Esophagus muscularis mucosa (tissue), 4 donors: Measurements from ENCODE around the gene ALDH6A1. TPM values are rescaled to one million over a fixed set of nuclear protein-coding genes. Genes with fewer than 3 reads are reported as not detected.

Experiments
- DNase-seq: peaks from one replicate; pipeline ENCODE4 v3.0.0-alpha.2; 2017; ENCODE audit errors: extremely low spot score
- H3K27ac ChIP-seq, 4 donors: fragments of 200-600 bp; sonication (generic); replicated peaks in 1 of 4; 1 replicate in 3 of 4; 2 replicates in 1 of 4; pipeline ENCODE4 v1.5.1; 2016 to 2019; ENCODE audit warnings: mild to moderate bottlenecking in 1 of 4
- H3K27me3 ChIP-seq, 4 donors: fragments of 200-600 bp; sonication (generic); one replicate each; pipeline versions ENCODE4 v1.5.1 to v1.6.0; 2016 to 2019
- H3K36me3 ChIP-seq, 4 donors: fragments of 200-600 bp; sonication (generic); one replicate each; pipeline ENCODE4 v1.5.1; 2016 to 2019
- H3K4me1 ChIP-seq, 4 donors: fragments of 200-600 bp; sonication (generic); one replicate each; pipeline ENCODE4 v1.5.1; 2016 to 2019
- H3K4me3 ChIP-seq, 4 donors: fragments of 200-600 bp; sonication (generic); 1 replicate in 2 of 4; 2 replicates in 2 of 4; pipeline ENCODE4 v1.5.1; 2016 to 2019; ENCODE audit warnings: mild to moderate bottlenecking in 4 of 4, moderate library complexity in 1 of 4
- H3K9me3 ChIP-seq, 4 donors: fragments of 200-600 bp; sonication (generic); 1 replicate in 3 of 4; 2 replicates in 1 of 4; pipeline ENCODE4 v1.5.1; 2016 to 2019
- EP300 ChIP-seq: sonication (generic); formaldehyde crosslinking; IDR thresholded peaks from one replicate; pipeline ENCODE4 v1.6.1; 2017; ENCODE audit warnings: antibody characterized with exemption
- POLR2A ChIP-seq: fragments of 450-650 bp; IDR thresholded peaks from one replicate; pipeline ENCODE4 v1.6.1; 2017; ENCODE audit warnings: antibody characterized with exemption, moderate library complexity, mild to moderate bottlenecking, low read depth
- POLR2AphosphoS5 ChIP-seq, 2 donors: sonication (generic); formaldehyde crosslinking; IDR thresholded peaks; one replicate each; pipeline ENCODE4 v1.6.1; 2017; ENCODE audit warnings: antibody characterized with exemption in 2 of 2
- WGBS: methylation state at CpG from one replicate; pipeline ENCODE4 v1.1.5; 2018; 5-methylcytosine and 5-hydroxymethylcytosine counted together
- intact Hi-C: fragments of 100-400 bp; cut with DNase I; formaldehyde crosslinking; loops from one replicate; pipeline ENCODE4 v1.15.1; 2023
- total RNA-seq, 4 donors: library from RNA; depleted of rRNA; stranded (reverse); fragments of >200 nt; gene quantifications; one replicate each; pipeline versions ENCODE4 v1.1.0 to v1.2.1, GENCODE V29; 2016
- TF ChIP-seq, protein P1 (sequence below), 3 experiments: fragments of 200-600 bp in 2 of 3; fragments of 450-650 bp in 1 of 3; sonication (generic) in 2 of 3; IDR thresholded peaks; one replicate each; pipeline ENCODE4 v1.5.1; 2017 to 2019; ENCODE audit warnings: antibody characterized with exemption in 3 of 3, mild to moderate bottlenecking in 2 of 3, moderate library complexity in 1 of 3

The ALDH6A1 gene
- total RNA-seq, 4 donors from 2014 or later: 39.6 to 81.8 (median 62.1) TPM

DNA sequence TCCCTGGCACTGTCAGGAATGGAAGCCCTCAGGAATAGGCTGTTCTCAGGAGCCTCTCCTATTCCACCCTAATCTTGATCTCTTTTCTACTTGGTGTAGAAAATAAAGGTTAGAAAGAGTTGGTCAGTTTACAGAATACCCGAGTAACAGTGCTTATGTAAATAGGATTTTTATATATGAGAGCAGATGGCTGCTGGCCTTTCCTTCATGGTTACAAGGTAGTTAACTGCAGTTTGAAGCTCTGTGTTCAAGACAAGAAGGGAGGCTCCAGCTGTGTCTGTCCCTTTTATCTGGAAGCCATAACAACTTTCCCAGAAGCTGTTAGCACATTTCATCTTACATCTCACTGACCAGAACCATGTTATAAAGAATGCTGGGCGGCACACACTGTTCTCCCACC, 42.0 kb downstream of the ALDH6A1 start:
- TF ChIP-seq POLR2AphosphoS5 (IDR thresholded peaks at IDR 0.05) (no peak), EP300 (no peak), POLR2A (no peak)
- TF ChIP-seq, protein P1, sequence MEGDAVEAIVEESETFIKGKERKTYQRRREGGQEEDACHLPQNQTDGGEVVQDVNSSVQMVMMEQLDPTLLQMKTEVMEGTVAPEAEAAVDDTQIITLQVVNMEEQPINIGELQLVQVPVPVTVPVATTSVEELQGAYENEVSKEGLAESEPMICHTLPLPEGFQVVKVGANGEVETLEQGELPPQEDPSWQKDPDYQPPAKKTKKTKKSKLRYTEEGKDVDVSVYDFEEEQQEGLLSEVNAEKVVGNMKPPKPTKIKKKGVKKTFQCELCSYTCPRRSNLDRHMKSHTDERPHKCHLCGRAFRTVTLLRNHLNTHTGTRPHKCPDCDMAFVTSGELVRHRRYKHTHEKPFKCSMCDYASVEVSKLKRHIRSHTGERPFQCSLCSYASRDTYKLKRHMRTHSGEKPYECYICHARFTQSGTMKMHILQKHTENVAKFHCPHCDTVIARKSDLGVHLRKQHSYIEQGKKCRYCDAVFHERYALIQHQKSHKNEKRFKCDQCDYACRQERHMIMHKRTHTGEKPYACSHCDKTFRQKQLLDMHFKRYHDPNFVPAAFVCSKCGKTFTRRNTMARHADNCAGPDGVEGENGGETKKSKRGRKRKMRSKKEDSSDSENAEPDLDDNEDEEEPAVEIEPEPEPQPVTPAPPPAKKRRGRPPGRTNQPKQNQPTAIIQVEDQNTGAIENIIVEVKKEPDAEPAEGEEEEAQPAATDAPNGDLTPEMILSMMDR (IDR thresholded peaks at IDR 0.05): no peak
- intact Hi-C loops: no loop called here
- WGBS: 82% methylated on average over 2 of the region's 2 CpGs

DNA sequence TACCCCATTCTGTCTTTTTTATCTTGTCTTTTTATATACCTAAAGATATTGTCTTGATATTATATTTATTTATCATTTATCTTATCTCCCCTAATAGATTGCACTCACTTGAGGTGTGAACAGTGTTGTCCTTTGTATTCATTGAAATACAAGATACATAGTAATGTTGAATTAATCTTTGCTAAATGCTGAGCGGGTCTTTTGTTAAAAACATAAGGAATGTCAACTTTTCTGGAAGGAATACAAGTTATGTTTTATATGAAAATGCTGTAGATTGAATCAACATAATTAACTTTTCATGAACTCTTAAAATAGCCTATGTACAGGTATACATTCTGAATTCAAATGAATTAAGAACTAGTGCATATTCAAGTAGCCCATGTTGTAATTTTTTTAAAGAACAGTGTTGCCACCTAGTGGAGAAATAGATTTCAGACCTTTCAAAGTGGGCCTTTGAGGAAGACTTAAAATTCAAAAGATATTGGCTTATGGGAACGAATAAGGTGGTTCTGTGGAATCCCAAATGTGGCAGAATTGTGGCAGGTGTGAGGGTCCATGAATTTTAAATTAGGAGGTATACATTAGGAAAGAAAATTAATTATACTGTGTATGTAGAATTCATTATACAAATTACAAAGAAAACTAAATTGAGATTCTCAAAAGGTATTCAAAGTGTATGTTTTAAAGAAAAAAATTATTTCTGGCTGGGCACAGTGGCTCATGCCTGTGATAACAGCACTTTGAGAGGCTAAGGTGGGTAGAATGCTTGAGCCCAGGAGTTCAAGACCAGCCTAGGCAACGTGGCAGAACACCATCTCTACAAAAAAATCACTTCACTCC, 46.0 kb downstream of the ALDH6A1 start:
- Histone ChIP-seq H3K27me3 (no peaks in the 10 kb centered on the region), H3K4me1 (no peaks in the 10 kb centered on the region), H3K9me3 (no peaks in the 10 kb centered on the region), H3K4me3 (no peak overlapping the region), H3K36me3 (peaks cover 0 to 42% (median 10%) of the 10 kb centered on the region in 4 donors), H3K27ac (no peak overlapping the region)
- intact Hi-C loops: no loop called here
- DNase-seq: no peak
- TF ChIP-seq, protein P1 (IDR thresholded peaks at IDR 0.05): peak; percentile 54 to 71 (median 63)
- TF ChIP-seq POLR2AphosphoS5 (IDR thresholded peaks at IDR 0.05): no peak
- 64% methylated on average over 3 of the region's 3 CpGs for WGBS

More for the DNA sequence above, 42.0 kb downstream of the ALDH6A1 start:
- Histone ChIP-seq H3K36me3 (peaks cover 0 to 53% (median 18%) of the 10 kb centered on the region in 4 donors), H3K4me3 (no peak overlapping the region), H3K27ac (no peak overlapping the region), H3K4me1 (no peaks in the 10 kb centered on the region), H3K27me3 (no peaks in the 10 kb centered on the region), H3K9me3 (no peaks in the 10 kb centered on the region)
- no peak for DNase-seq

DNA sequence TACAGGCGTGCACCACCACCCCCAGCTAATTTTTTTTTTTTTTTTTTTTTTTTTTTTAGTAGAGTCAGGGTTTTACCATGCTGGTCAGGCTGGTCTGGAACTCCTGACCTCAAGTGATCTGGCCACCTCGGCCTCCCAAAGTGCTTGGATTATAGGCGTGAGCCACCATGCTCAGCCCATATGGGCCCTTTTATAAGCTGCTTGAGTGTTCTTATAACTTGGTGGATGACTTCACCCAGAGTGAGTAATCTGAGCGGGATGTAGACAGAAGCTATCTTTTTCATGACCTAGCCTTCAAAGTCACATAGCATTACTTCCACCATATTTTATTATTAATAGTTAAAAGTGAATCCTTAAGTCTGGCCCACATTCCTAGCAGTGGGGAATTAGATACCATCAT, 48.7 kb downstream of the ALDH6A1 start:
- no peaks in the 10 kb centered on the region for H3K4me1 ChIP-seq
- TF ChIP-seq, protein P1 (IDR thresholded peaks at IDR 0.05): no peak
- TF ChIP-seq EP300 (no peak), POLR2AphosphoS5 (IDR thresholded peaks at IDR 0.05) (no peak), POLR2A (no peak)
- H3K9me3 ChIP-seq: no peaks in the 10 kb centered on the region
- H3K4me3 ChIP-seq: no peak overlapping the region
- no peak overlapping the region for H3K27ac ChIP-seq
- intact Hi-C loops: no loop called here
- 98% methylated on average over 4 of the region's 4 CpGs for WGBS
- peaks cover 0 to 32% (median 0%) of the 10 kb centered on the region in 4 donors for H3K36me3 ChIP-seq
- DNase-seq: no peak
- H3K27me3 ChIP-seq: no peaks in the 10 kb centered on the region

DNA sequence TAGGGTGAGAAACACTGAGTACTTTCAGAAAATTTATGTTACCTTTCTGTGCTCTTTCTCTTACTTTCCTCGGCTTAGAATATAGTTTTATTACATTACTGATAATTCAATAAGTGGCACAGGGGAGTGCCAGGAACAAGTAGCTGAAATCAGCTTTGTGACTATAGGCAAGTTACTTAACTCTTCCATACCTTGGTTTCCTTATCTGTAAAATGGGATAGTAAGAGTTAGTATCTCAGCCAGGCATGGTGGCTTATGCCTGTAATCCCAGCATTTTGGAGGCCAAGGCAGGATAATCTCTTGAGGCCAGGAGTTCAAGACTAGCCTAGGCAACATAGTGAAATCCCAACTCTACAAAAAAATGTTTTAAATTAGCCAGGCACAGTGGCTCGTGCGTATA, 49.7 kb downstream of the ALDH6A1 start:
- H3K36me3 ChIP-seq: peaks cover 0 to 32% (median 0%) of the 10 kb centered on the region in 4 donors
- intact Hi-C loops: no loop called here
- TF ChIP-seq POLR2AphosphoS5 (IDR thresholded peaks at IDR 0.05): no peak
- TF ChIP-seq EP300: no peak
- no peak for TF ChIP-seq POLR2A
- TF ChIP-seq, protein P1 (IDR thresholded peaks at IDR 0.05): no peak
- no peak for DNase-seq
- H3K4me1 ChIP-seq: no peaks in the 10 kb centered on the region
- H3K27ac ChIP-seq: no peak overlapping the region
- no peak overlapping the region for H3K4me3 ChIP-seq
- 65% methylated on average over 3 of the region's 3 CpGs for WGBS
- no peaks in the 10 kb centered on the region for H3K27me3 ChIP-seq
- H3K9me3 ChIP-seq: no peaks in the 10 kb centered on the region

DNA sequence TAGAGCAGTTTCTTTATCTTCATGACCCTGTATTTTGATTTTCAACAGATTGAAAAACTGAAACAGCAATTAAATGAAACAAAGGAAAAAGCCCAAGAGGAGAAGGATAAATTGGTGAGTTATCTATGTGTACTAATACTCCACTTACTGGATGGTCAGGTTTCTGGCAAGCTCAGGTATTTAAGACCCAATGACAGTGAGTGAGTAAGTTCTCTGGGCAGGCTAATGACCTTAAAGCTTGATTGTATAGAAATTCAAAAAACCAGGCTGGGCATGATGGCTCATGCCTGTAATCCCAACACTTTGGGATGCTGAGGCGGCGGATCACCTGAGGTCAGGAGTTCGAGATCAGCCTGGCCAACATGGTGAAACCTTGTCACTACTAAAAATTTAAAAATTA, 55.1 kb downstream of the ALDH6A1 start:
- Histone ChIP-seq H3K27me3 (no peaks in the 10 kb centered on the region), H3K27ac (no peak overlapping the region), H3K9me3 (no peaks in the 10 kb centered on the region), H3K4me3 (no peak overlapping the region), H3K4me1 (no peaks in the 10 kb centered on the region), H3K36me3 (peaks cover 0 to 23% (median 0%) of the 10 kb centered on the region in 4 donors)
- intact Hi-C loops: no loop called here
- no peak for TF ChIP-seq POLR2A
- TF ChIP-seq, protein P1 (IDR thresholded peaks at IDR 0.05): no peak
- TF ChIP-seq POLR2AphosphoS5 (IDR thresholded peaks at IDR 0.05): no peak
- TF ChIP-seq EP300: no peak
- WGBS: 93% methylated on average over 3 of the region's 3 CpGs
- no peak for DNase-seq
